Activated T-helper 2 cell treated with anti-CD3 and anti-CD28 coated beads, Interferon-gamma antibody, Interleukin-2, Interleukin-4, amounts not matched to agents 10 μg/mL and 5 μg/mL and 100 μg/mL, durations not matched to agents 14 hours and 24 hours and 36 hours (primary cell): Measurements from ENCODE around the gene FRS2. TPM values are rescaled to one million over a fixed set of nuclear protein-coding genes. Genes with fewer than 3 reads are reported as not detected.
"Not testable (repeated sequence)": the region's sequence is repeated elsewhere in the genome, so short reads cannot be mapped to it uniquely, and the experiment has no call there.

ENCODE experiments used
- DNase-seq: peaks from one replicate; pipeline ENCODE4 v3.0.0; 2021; ENCODE audit warnings: low spot score
- H3K27ac Mint-ChIP-seq: one replicate; pipeline ENCODE4 v1.8.0; 2021; ENCODE audit warnings: mixed read lengths
- H3K27me3 Mint-ChIP-seq: one replicate; pipeline ENCODE4 v1.8.0; 2021; ENCODE audit warnings: low read depth, mixed read lengths
- H3K36me3 Mint-ChIP-seq: one replicate; pipeline ENCODE4 v1.8.0; 2021; ENCODE audit warnings: low read depth, mixed read lengths
- H3K4me1 Mint-ChIP-seq: one replicate; pipeline ENCODE4 v1.8.0; 2021; ENCODE audit warnings: low read depth, mixed read lengths
- H3K4me3 Mint-ChIP-seq: one replicate; pipeline ENCODE4 v1.8.0; 2021; ENCODE audit warnings: low read depth, mild to moderate bottlenecking, moderate library complexity, mixed read lengths
- H3K9me3 Mint-ChIP-seq: one replicate; pipeline ENCODE4 v1.8.0; 2021; ENCODE audit warnings: mixed read lengths
- intact Hi-C: fragments of 100-400 bp; cut with micrococcal nuclease; formaldehyde crosslinking; loops from one replicate; pipeline ENCODE4 v1.15.1; 2023
- total RNA-seq: library from RNA; stranded (reverse); gene quantifications from 2 replicates; pipeline ENCODE4 v1.2.3, GENCODE V29; 2022

Gene FRS2
- total RNA-seq, 1 donor from 2014 or later: 11.4 TPM

- no peak overlapping the region for H3K27ac Mint-ChIP-seq
- H3K4me1 Mint-ChIP-seq: peaks cover 18% of the 10 kb centered on the region
- intact Hi-C loops: loop anchor here (5.0 to 10.0 kb wide), 2 partner anchors 117 to 434 kb away; partner anchors contain the start of gene FRS2
- H3K9me3 Mint-ChIP-seq: no peaks in the 10 kb centered on the region
- H3K27me3 Mint-ChIP-seq: no peaks in the 10 kb centered on the region
- DNase-seq: no peak
- peaks cover 76% of the 10 kb centered on the region for H3K36me3 Mint-ChIP-seq
- H3K4me3 Mint-ChIP-seq: no peak overlapping the region
Observed at GRCh38 chr12:69589082-69589481, 118.9 kb downstream of the FRS2 start.

GRCh38 chr12:69595689-69596088 is 125.5 kb downstream of the FRS2 start:
- H3K36me3 Mint-ChIP-seq: peaks cover 84% of the 10 kb centered on the region
- no peak overlapping the region for H3K4me3 Mint-ChIP-seq
- intact Hi-C loops: no loop called here
- no peaks in the 10 kb centered on the region for H3K27me3 Mint-ChIP-seq
- H3K4me1 Mint-ChIP-seq: peaks cover 7% of the 10 kb centered on the region
- DNase-seq: no peak
- H3K27ac Mint-ChIP-seq: no peak overlapping the region
- H3K9me3 Mint-ChIP-seq: no peaks in the 10 kb centered on the region

GRCh38 chr12:69598174-69598753 is 128.1 kb downstream of the FRS2 start:
- intact Hi-C loops: no loop called here
- Mint-ChIP-seq H3K4me3 (no peak overlapping the region), H3K4me1 (peaks cover 4% of the 10 kb centered on the region), H3K36me3 (peaks cover 84% of the 10 kb centered on the region), H3K27me3 (no peaks in the 10 kb centered on the region), H3K9me3 (peaks cover 4% of the 10 kb centered on the region), H3K27ac (no peak overlapping the region)
- DNase-seq: no peak

- no peak for DNase-seq
- Mint-ChIP-seq H3K27me3 (no peaks in the 10 kb centered on the region), H3K4me1 (peaks cover 3% of the 10 kb centered on the region), H3K27ac (no peak overlapping the region), H3K36me3 (peaks cover 68% of the 10 kb centered on the region), H3K9me3 (peaks cover 4% of the 10 kb centered on the region), H3K4me3 (no peak overlapping the region)
- intact Hi-C loops: no loop called here
Observed at GRCh38 chr12:69600804-69601203, 130.6 kb downstream of the FRS2 start.

- no peak for DNase-seq
- Mint-ChIP-seq H3K36me3 (peaks cover 56% of the 10 kb centered on the region), H3K4me1 (no peaks in the 10 kb centered on the region), H3K27ac (no peak overlapping the region), H3K9me3 (peaks cover 4% of the 10 kb centered on the region), H3K27me3 (peaks cover 2% of the 10 kb centered on the region), H3K4me3 (no peak overlapping the region)
- intact Hi-C loops: no loop called here
Observed at GRCh38 chr12:69601962-69602685, 131.9 kb downstream of the FRS2 start.

- intact Hi-C loops: no loop called here
- H3K4me1 Mint-ChIP-seq: no peaks in the 10 kb centered on the region
- DNase-seq: no peak
- H3K4me3 Mint-ChIP-seq: no peak overlapping the region
- H3K9me3 Mint-ChIP-seq: peaks cover 4% of the 10 kb centered on the region
- H3K36me3 Mint-ChIP-seq: peaks cover 49% of the 10 kb centered on the region
- H3K27ac Mint-ChIP-seq: no peak overlapping the region
- H3K27me3 Mint-ChIP-seq: peaks cover 2% of the 10 kb centered on the region
Observed at GRCh38 chr12:69602954-69603353, 132.8 kb downstream of the FRS2 start.

- H3K4me1 Mint-ChIP-seq: not testable (repeated sequence)
Observed at GRCh38 chr12:69603556-69603955, 133.4 kb downstream of the FRS2 start.

GRCh38 chr12:69604275-69604674 is 134.1 kb downstream of the FRS2 start:
- H3K27ac Mint-ChIP-seq, DNase-seq, H3K4me1 Mint-ChIP-seq, H3K9me3 Mint-ChIP-seq, H3K4me3 Mint-ChIP-seq, intact Hi-C loops: not testable (repeated sequence)
- peaks cover 38% of the 10 kb centered on the region for H3K36me3 Mint-ChIP-seq
- peaks cover 11% of the 10 kb centered on the region for H3K27me3 Mint-ChIP-seq

More at GRCh38 chr12:69603556-69603955, 133.4 kb downstream of the FRS2 start:
- H3K4me3 Mint-ChIP-seq, DNase-seq, H3K27me3 Mint-ChIP-seq, H3K27ac Mint-ChIP-seq, H3K9me3 Mint-ChIP-seq, intact Hi-C loops: not testable (repeated sequence)
- H3K36me3 Mint-ChIP-seq: peaks cover 43% of the 10 kb centered on the region

GRCh38 chr12:69608114-69608513 is 137.9 kb downstream of the FRS2 start:
- H3K27me3 Mint-ChIP-seq: peaks cover 15% of the 10 kb centered on the region
- no peak overlapping the region for H3K4me3 Mint-ChIP-seq
- no peaks in the 10 kb centered on the region for H3K4me1 Mint-ChIP-seq
- intact Hi-C loops: no loop called here
- H3K36me3 Mint-ChIP-seq: peaks cover 6% of the 10 kb centered on the region
- DNase-seq: no peak
- H3K27ac Mint-ChIP-seq: no peak overlapping the region
- no peaks in the 10 kb centered on the region for H3K9me3 Mint-ChIP-seq

GRCh38 chr12:69610126-69610525 is 139.9 kb downstream of the FRS2 start:
- H3K36me3 Mint-ChIP-seq: no peaks in the 10 kb centered on the region
- no peak for DNase-seq
- peaks cover 17% of the 10 kb centered on the region for H3K27me3 Mint-ChIP-seq
- intact Hi-C loops: no loop called here
- H3K27ac Mint-ChIP-seq: no peak overlapping the region
- no peaks in the 10 kb centered on the region for H3K9me3 Mint-ChIP-seq
- H3K4me1 Mint-ChIP-seq: no peaks in the 10 kb centered on the region
- H3K4me3 Mint-ChIP-seq: no peak overlapping the region

- Mint-ChIP-seq H3K9me3 (no peaks in the 10 kb centered on the region), H3K27me3 (peaks cover 22% of the 10 kb centered on the region), H3K27ac (no peak within 1 kb of the TSS), H3K4me1 (no peaks in the 10 kb centered on the region), H3K36me3 (no peaks in the 10 kb centered on the region), H3K4me3 (no peak within 1 kb of the TSS)
- DNase-seq: no peak
- intact Hi-C loops: no loop called here
Observed at GRCh38 chr12:69610729-69611128, 140.5 kb downstream of the FRS2 start, which contains the start of gene LRRC10. LRRC10 (minus strand) TSS chr12:69610907; CDS start chr12:69610838, 69 bp downstream.

GRCh38 chr12:69613351-69613750 is 143.2 kb downstream of the FRS2 start:
- Mint-ChIP-seq H3K27me3 (peaks cover 21% of the 10 kb centered on the region), H3K36me3 (no peaks in the 10 kb centered on the region), H3K27ac (no peak overlapping the region), H3K4me1 (no peaks in the 10 kb centered on the region), H3K4me3 (no peak overlapping the region), H3K9me3 (no peaks in the 10 kb centered on the region)
- no peak for DNase-seq
- intact Hi-C loops: no loop called here

GRCh38 chr12:69616025-69616424 is 145.8 kb downstream of the FRS2 start:
- Mint-ChIP-seq H3K9me3 (no peaks in the 10 kb centered on the region), H3K4me1 (no peaks in the 10 kb centered on the region), H3K4me3 (no peak overlapping the region), H3K36me3 (no peaks in the 10 kb centered on the region), H3K27me3 (peaks cover 15% of the 10 kb centered on the region), H3K27ac (no peak overlapping the region)
- no peak for DNase-seq
- intact Hi-C loops: no loop called here
